GM19328 (cell line): ENCODE measurements around the gene PLEKHH1.
A peak's percentile ranks its signal among the peaks of the same experiment; 100 is the strongest.

Source experiments
- ATAC-seq: cut with Tn5 transposase; IDR thresholded peaks from one replicate; pipeline ENCODE4 v1.9.1; 2021; ENCODE audit warnings: mild to moderate bottlenecking, moderate library complexity; ENCODE audit not compliant: unreplicated experiment

Gene PLEKHH1

GRCh38 chr14:67510121-67510520 is 23.0 kb upstream of the PLEKHH1 start:
- no peak for ATAC-seq

DNA sequence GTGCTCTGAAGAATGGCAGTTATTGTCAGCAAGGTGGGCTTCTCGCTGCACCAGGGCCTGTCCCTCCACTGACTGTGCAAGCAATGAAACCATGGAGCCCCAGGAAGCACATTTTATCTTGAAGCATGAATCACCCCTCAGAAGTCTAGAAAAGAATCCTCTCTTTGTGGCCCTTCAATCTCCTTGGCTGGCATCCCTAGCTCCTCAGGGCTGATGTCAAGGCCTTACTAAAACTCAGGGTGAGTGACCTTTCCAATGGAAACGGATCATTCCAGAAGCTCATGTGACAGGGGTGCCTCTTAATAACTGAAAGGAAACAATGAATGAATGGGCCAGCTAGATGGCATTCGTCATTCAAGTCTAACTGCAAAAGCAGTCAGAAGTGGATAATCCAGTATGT is 22.3 kb upstream of the PLEKHH1 start:
- no peak for ATAC-seq

- no peak for ATAC-seq
These were observed 20.4 kb upstream of the PLEKHH1 start for GRCh38 chr14:67512463-67513310.

DNA sequence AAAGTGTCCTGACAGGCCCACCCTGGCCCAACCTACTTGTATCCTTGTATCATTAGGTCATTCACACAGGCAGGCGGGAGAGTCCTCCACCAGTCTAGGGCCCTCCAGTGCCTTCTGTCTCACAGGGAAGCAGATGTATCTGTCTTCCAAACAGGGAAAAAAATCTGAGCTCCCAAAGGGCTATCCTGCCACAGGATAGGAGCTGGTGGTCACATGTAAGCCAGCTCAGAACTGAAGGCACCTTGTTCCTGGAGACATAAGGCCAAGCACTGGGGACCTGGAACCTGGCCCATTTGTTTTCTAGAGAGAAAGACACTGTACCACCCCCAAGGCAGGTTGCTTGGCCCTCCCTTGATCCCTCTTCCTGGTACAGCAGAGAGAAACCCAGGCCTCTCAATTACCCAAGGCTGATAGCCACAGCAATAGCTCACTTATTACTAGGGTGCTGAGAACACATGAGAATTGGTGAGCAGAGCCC is 19.4 kb upstream of the PLEKHH1 start:
- ATAC-seq: no peak

- no peak for ATAC-seq
These were observed 18.9 kb upstream of the PLEKHH1 start for GRCh38 chr14:67514203-67514607.

DNA sequence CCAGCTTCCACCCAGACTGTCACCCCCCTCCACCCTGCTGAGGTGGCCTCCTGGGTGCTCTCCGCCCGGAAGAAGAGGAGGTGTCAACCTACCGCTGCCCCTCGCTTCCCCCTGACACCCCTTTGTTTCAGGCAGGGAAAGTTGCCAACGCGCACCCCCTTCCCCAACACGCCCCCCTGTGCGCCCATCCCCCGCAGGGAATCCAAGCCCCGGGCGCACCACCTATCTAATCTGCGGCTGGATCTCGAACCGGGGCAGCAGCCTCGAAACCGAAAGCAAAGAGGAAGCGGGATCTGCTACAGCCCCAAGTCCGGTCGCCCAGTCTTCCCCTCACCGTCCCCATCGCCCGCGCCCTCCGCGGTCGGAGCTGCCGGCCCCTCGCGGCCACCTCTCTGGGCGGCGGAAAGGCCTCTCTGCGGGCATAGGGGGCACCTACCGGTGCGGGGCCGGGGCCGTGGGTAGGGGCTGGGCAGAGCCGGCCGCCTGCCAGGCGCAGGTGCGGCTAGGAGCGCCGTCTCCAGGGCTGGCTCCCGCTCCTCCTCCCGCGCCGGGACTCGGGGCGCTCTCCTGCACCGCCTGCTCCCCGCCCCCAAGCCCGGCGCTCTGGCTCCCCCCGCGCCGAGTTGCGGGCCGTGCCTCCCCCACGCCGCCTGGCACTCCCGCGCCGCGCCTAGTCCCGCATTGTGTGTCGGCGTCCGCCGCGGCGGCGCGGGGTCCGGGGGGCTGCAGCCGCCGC is 18.3 kb upstream of the PLEKHH1 start:
- peak; percentile 33 for ATAC-seq

DNA sequence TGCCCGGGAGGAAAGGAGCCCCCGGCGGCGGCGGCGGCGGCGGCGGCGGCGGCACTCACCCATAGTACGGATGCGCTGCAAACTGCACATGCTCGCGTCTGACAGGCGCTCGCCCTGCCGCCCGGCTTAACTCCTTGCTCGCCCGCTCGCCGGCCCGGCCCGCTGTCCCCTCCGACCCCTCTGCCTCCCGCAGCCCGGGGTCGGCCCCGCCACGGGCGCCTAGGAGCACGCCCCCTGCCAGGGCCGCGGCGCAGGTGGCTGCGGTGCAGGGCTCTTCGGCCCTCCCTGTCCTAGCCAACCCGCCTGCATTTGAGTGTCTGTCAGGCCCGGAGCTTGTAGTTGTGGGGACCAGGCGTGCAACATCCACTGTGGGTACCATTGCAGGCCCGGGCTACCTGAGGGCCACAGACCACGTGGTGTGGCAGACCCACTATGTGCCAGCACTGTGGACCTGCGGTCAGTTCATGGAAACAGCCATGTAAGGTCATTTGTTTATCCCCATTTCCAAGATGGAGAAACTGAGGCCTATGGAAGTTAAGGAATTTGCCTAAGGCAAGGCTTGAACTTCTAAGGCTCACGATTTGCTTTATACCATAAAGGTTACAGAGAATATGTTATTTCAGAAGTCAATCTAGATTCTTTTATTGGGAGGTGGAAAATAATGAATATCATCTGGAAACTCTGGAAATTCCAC is 17.6 kb upstream of the PLEKHH1 start:
- peak; percentile 49 for ATAC-seq

DNA sequence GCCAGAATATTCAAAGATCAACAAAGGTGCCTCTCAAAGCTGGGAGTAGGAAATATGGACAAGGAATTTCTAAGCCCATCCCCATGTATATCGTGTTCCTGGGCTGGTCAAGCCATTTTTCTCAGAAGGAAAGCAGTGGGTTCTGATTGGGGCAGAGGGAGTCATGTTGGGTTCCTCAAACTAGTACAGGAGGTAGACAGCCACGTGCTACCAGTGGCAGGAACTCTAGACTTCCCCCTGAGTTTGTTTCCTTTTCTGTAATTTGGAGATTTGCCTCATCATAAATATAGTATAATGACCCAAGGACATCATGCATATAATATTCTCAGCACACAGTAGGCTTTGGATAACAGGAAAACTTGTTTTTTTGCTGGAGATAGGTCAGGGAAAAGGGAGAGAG is 16.4 kb upstream of the PLEKHH1 start:
- ATAC-seq: no peak

DNA sequence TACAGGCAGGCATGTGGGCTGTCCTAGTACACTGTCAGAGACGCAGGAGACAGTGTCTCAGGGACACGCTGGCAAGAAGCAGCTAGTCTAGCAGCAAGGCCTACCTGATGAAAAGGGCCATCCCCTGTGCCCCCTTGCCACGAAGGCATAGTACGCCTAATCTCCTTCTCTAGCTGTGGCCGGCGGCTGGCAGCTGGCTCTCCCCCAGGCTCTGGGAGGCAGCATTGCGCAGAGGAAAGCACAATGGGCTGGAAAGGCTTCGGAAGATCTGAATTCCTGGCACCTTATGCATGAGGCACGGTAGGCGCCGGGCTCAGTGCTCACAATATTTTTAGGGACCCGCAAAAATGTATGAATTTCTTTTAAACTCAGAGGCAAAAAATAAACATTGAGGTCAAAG is 16.0 kb upstream of the PLEKHH1 start:
- ATAC-seq: no peak

DNA sequence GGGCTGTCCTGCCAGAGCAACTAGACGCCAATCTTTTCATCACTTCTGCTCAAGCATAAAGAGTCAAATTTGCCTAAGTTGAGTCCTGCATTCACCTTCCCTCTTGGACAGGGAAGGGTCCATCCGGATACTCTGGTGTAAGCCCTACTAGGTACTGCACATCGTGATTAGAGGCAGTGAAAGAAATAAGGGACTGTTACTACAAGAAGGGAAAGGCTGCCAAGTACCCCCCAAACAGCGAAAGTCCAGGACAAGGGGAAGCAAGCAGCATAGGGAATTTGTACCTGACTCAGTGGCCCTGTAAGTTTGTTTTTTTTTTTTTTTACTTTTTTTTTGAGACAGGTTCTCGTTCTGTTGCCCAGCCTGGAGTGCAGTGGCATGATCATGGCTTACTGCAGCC is 13.7 kb upstream of the PLEKHH1 start:
- no peak for ATAC-seq

GRCh38 chr14:67520482-67520881 is 12.6 kb upstream of the PLEKHH1 start:
- ATAC-seq: no peak

- no peak for ATAC-seq
These were observed 10.8 kb upstream of the PLEKHH1 start for GRCh38 chr14:67522270-67522669.

DNA sequence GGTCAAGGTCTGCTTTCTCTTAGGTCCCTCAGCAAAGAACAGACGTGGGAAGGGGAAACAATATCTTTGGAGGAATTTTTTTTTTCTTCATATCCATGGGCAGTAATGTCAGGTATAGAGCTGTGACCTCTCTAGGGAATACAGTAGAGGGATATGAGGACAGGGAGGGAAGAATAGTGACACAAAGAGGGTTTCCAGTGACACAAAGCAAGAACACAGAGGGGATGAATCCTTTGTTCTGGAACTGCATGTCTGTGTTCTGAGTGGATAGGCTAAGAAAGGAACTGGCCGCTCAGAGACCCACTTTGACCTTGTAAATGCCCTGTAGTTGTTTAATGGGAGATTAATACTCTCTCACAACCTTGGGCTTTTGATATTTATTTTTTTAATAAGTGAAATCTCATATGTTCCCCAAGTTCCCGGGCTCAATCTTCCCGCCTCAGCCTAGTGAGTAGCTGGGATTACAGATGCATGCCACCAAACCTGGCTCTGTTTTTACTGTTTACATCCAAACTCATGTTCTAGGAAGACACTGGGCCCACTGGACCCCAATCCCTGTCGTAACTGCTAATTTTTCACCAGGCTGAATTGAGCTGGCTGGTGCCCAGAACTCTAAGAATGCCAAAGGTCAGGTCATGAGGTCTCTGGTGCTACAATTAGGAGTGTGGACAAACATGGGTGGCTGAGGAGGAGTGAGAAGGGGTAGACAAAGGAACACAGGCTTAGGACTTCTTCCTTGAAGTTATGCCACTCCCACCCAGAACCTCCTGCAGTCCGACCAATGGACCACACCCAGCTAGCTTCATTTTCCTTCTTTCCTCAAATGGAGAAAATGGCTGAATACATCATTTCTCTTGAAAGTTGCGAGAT is 9.1 kb upstream of the PLEKHH1 start:
- ATAC-seq: no peak

DNA sequence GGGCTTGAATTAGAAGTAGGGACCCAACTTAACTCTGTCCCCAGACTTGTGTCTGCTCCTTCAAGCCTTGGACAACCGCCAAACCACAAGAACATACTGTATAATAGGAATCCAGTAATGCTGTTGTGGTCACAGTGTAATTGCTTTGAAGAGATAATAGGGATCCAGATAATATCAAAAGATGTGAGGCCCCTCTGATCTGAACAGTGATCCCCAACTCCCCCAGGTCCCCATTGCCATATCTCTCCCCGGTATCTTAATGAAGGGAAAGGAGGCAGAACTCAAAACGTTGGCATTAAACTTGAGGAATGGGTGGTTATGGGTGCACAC is 8.5 kb upstream of the PLEKHH1 start:
- ATAC-seq: no peak

DNA sequence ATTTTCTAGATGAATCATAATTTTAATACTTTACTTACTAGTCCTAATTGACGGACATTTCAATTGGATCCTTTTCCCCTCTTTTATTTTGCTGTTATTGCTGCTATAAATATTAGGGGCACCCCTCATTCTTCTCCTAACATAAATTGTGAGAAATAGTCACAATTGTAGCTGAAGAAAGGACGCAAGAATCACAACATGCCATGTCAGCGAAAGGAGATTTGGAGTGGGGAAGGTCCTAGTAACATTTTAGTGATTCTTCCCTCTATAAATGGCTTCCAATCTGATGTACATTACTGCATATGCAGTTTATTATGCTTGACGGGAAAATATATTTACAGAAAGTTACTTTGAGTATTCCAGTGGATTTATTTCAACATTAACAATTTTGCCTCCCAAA is 7.7 kb upstream of the PLEKHH1 start:
- ATAC-seq: no peak

- ATAC-seq: no peak
These were observed 6.9 kb upstream of the PLEKHH1 start for GRCh38 chr14:67526181-67526580.

GRCh38 chr14:67526676-67527459 is 6.2 kb upstream of the PLEKHH1 start:
- no peak for ATAC-seq

- ATAC-seq: no peak
These were observed 5.3 kb upstream of the PLEKHH1 start for GRCh38 chr14:67527756-67528155.

- no peak for ATAC-seq
These were observed 4.8 kb upstream of the PLEKHH1 start for GRCh38 chr14:67528276-67528675.
